ENCODE data around the gene STK24.
A peak's percentile ranks its signal among the peaks of the same experiment; 100 is the strongest.

STK24 gene

DNA sequence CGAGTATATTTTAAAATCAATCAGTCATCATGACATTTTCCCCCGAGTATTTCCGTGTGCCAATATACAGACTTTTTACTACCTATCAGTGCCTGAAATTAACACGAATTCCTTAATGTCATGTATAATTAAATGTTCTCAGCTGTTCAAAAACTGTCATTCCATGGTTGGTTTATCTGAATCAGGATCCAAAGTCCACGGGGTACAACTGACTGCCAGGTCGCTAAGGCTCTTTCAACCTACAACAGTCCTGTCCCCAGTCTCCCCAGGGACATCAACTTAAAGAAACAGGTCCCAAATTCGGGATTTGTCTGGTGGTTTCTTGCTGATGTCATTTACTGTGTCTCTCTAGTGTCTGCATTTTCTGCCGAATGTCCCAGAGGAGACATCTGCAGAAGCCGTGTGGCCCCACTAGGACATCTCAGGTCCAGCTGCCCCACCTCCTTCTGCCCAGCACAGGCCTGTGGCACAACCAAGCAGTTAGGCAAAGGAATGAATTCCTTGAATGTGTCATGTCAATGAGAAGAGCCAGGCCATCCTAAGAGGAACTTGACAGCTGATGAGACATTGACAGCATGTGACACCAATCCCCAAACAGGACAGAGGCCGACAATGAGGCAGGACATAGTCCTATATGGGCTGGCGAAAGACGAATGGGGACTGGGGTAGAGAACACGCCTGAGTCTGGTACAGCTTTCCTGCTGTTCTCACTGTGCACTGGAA, 109.5 kb downstream of the STK24 start:
- DNase-seq = no peak

- no peak for DNase-seq
Measured at GRCh38 chr13:98466634-98467236, 110.2 kb downstream of the STK24 start.

DNA sequence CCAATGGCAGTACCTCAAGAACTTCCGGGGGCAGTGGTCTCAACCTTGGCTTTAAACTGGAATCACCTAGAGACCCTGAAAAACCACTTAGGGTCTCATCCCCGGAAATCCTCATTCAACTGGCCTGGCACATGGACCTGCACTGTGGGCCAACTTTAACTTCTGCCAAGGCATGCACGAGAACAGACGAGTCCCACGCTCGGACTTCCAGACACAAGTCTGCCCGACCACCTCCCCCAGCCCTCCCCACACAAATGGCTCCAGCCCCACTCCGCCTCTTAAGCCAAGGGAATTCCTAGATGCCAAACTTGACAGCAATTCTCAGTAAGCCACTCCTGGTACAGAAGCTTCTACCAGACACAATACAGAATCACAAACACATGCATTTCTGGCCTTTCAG, 114.0 kb downstream of the STK24 start:
- no peak for DNase-seq

DNA sequence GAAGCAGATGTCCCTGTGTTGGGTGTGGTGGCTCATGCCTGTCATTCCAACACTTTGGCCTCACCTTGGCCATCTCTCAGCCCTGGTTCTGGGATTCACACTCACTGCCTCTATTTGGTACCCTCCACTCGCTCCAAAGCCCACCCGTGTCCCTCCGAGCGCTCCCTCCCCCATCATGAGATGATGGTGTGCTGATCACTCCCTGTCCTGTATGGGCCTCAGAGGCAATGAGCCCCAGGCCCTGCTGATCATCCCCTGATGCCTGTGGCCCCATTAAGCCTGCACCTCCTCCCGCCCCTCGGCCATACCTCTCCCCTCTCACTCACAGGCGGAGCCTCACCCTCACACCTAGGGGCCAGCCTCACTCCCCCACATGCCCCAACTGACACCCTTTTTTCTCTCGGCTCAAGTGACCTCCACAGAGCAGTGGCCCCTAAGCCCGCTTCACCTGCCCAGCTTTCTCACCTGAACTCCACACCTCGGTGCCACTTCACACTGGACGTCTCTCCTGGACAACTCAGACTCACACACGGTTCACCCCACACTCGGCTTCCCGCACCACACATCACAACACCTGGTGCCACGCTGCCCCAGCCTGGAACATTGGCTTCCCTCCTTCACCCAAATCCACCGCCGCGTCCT, 114.5 kb downstream of the STK24 start:
- DNase-seq = no peak

- DNase-seq = no peak
Measured at GRCh38 chr13:98461486-98462240, 115.2 kb downstream of the STK24 start.

- no peak for DNase-seq
Measured at GRCh38 chr13:98460516-98460915, 116.4 kb downstream of the STK24 start.

DNA sequence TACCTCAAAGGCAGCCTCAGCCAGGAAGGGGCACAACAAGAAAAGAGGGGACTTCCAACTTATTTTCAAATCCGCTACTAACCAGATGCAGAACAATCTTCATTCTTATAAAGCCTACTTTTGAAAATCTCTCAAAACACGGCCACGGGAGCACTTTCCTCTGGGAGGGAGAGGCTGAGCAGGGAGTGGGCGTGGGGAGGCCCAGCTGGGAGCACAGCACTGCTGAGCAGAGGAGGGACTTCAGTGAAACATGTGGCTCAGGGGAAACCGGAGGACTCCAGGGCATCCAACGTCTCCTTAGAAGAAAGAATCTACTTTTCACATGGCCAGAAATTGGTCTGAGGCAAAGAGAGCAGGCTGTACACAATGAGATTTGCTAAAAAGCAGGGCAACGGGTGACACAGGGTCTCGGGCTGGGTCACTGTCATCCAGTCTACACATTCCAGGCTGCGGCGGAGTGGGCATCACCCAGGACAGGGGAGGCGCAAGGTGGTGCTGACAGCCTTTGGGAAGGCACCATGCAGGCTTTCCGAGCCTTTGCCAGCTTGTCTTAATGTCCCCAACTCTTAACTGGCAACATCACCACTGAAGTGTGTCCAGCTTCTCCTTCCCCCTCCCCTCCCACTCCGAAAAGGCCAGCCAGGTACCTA, 117.1 kb downstream of the STK24 start:
- no peak for DNase-seq

DNA sequence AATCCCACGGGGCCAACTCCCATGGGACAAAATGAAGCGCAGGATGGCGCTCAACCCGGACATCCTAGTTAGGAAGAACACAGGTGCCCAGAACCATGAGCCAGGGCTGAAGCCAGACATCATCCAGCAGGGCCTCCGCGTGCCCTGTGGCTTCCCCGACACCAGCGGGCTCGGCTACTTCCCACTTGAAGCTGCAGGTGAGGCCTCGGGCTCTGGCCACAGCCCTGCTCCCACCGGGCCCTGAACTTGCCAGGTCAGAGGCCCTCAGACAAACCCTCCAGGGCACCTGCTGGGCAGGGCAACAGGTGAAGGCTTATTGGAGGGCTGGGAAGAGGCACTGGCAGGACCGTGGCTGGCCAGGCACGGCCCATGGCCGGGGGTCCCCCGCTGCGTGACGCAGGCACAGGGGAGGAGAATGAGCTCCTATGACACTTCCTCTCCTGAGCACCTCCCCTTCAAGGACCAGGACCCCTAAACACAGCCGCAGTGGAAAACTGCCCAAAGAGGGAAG, 117.7 kb downstream of the STK24 start:
- DNase-seq = no peak

DNA sequence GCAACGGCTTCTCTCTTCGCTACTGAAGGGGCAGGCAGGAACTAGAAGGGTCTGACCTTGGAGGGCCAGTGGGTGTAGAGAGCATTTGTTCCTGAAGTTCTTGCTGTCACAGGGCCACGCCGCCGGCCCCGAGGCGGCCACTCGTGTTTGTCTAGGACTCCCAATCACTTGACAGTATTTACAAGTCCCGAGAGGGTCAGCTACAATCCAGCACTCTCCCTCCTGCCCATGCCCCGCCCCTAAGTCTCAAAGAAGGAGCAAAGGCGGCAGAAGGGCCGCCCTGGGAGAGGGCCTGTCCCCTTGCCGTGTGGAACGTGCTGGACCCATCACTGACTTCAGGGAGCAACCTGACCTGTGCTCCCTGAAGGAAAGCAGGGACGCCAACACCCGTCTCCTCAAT, 118.5 kb downstream of the STK24 start:
- DNase-seq = no peak

GRCh38 chr13:98457053-98457452, 119.9 kb downstream of the STK24 start:
- DNase-seq = no peak

- no peak for DNase-seq
Measured at GRCh38 chr13:98456413-98456845, 120.5 kb downstream of the STK24 start.

GRCh38 chr13:98454389-98454881, 122.5 kb downstream of the STK24 start:
- peak; percentile 13 for DNase-seq

- DNase-seq = no peak
Measured at GRCh38 chr13:98452851-98453843, 123.8 kb downstream of the STK24 start.

- no peak for DNase-seq
Measured at GRCh38 chr13:98451676-98452470, 125.0 kb downstream of the STK24 start.

DNA sequence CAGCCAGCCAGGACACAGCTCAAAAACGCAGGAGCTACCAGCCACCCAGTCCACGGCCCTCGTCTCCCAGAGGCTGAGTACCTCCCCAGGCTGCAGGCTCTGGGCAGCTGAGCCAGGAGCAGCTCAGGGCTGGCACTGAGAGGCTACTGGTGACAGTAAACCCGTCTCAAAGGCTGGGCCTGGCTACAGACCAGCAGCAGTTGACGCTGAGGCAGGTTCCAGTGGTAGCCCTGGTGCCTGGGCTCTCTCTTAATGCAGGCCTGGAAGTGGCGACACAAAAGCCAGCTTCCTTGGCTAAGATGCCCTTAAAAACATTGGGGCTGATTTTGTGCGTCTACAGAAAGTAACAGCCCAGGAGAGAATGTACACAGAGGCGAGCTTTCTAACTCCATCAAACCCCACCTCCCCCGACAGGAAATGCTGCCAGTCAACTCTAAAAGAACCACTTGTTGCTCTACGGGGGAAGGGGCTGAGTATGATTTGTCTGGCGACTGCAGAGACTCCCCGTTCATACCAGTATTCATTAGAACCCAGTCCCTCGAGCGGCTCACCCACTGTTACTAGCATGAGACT, 126.3 kb downstream of the STK24 start:
- no peak for DNase-seq

GRCh38 chr13:98450026-98450425, 126.9 kb downstream of the STK24 start:
- no peak for DNase-seq

- DNase-seq = no peak
Measured at GRCh38 chr13:98449273-98449672, 127.6 kb downstream of the STK24 start.

DNA sequence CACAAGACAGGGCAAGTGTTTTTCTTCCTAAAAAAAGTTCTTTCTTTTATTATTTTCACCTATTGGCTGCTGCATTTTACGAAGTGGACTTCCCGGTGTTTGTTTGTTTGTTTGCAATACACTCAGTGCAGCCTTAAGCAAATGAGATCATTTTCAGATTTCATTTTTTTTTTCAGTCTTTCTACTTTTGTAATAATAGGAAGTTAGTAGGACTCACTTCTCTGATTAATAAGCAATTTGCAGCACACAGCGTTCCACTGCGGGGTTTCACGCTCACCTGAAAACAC, 128.3 kb downstream of the STK24 start:
- DNase-seq = no peak

DNA sequence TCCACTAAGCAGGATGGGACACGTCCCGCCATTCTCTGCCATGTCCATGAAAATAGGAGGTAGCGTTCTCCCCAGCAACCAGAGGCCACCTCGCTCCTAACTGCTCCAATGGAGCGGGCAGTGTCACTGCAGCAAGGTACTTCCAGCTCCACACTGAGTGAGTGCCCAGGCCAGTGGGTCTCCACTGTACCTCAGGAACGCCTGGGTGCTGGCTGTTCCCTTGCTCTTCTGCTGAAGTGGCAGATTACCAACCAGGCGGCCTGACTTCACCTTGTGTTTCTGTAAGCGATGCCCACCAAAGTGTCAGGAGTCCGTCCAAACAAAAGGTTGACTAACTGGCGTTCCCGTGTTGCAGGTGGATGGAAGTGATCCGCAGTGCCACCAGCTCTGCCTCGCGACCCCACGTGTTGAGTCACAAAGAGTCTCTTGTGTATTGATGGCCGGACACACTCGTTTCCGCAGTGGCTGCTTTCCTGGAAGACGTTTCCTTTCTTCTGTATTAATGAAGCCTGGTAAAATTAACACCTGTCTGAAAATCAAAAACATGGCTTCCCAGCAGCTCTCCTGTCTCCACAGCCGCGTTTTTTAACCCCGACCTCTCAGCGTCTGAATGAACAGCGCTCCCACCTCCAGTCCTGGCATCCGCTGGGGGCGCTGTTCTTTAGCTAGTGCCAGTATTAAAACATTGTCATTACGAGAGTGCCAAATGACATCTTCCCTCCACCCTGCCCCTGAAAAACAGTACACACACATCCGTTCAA, 128.8 kb downstream of the STK24 start:
- no peak for DNase-seq

DNA sequence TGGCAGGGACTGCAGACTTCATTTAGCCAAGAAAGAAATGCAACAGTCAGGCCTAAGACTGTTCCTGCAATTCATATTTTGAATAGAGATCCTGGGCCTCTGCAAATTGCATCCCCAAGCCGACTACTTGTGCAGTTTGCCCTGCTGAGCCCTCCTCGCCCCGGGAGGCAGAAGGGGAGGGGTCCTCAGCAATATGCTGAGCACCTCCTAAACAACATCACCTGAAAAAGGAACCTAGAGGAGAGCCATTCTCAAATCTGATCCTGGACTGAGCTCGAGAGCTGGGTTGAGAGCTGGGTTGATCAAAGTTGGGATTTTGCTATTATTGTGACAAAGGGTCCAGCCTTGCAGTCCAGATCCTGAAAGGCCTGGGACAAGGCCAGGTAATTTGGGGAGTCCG, 129.8 kb downstream of the STK24 start:
- no peak for DNase-seq
